GM19463 (cell line): ENCODE data around the gene BPIFB3.
"Not testable (repeated sequence)": the region's sequence is repeated elsewhere in the genome, so short reads cannot be mapped to it uniquely, and the experiment has no call there.

Experiments used
- ATAC-seq: cut with Tn5 transposase; IDR thresholded peaks from one replicate; pipeline ENCODE4 v1.9.1; 2021; ENCODE audit warnings: mild to moderate bottlenecking, moderate library complexity; ENCODE audit not compliant: unreplicated experiment

The BPIFB3 gene

GRCh38 chr20:33112547-33113386 lies 59.1 kb downstream of the BPIFB3 start:
- ATAC-seq, result no peak

- ATAC-seq, result no peak
Observed at GRCh38 chr20:33113387-33113908, 59.7 kb downstream of the BPIFB3 start.

GRCh38 chr20:33115501-33115900 lies 61.8 kb downstream of the BPIFB3 start:
- ATAC-seq, result not testable (repeated sequence)

GRCh38 chr20:33119725-33120720 lies 66.3 kb downstream of the BPIFB3 start:
- ATAC-seq, result peak; percentile 57

GRCh38 chr20:33120934-33121333 lies 67.2 kb downstream of the BPIFB3 start:
- ATAC-seq, result no peak

- ATAC-seq, result not testable (repeated sequence)
Observed at GRCh38 chr20:33122297-33122696, 68.6 kb downstream of the BPIFB3 start.
